LNCAP (cell line): ENCODE measurements around the gene MED4.

Source experiments
- CTCF ChIP-seq: fragments of 450-650 bp; IDR thresholded peaks from 2 replicates; pipeline ENCODE4 v1.5.1; 2017; ENCODE audit warnings: mild to moderate bottlenecking

MED4 gene

GRCh38 chr13:48125794-48126228 lies 30.9 kb upstream of the MED4 start:
- TF ChIP-seq CTCF = no peak

- no peak for TF ChIP-seq CTCF
Measured at GRCh38 chr13:48123812-48124211, 28.9 kb upstream of the MED4 start.

- no peak for TF ChIP-seq CTCF
Measured at GRCh38 chr13:48121733-48122132, 26.8 kb upstream of the MED4 start.

GRCh38 chr13:48120241-48120640 lies 25.3 kb upstream of the MED4 start:
- TF ChIP-seq CTCF = no peak

GRCh38 chr13:48118030-48118429 lies 23.1 kb upstream of the MED4 start:
- no peak for TF ChIP-seq CTCF

- TF ChIP-seq CTCF = no peak
Measured at GRCh38 chr13:48116808-48117207, 21.9 kb upstream of the MED4 start.

- TF ChIP-seq CTCF = no peak
Measured at GRCh38 chr13:48113756-48114130, 18.8 kb upstream of the MED4 start.
